ENCODE results near the gene MYBBP1A. TPM values are rescaled to one million over a fixed set of nuclear protein-coding genes. Genes with fewer than 3 reads are reported as not detected.
A peak's percentile ranks its signal among the peaks of the same experiment; 100 is the strongest.

MYBBP1A gene
- polyA plus RNA-seq, 3 donors = 34.6 to 47.8 (median 43.5) TPM

- DNase-seq (ENCODE audit: extremely low read depth in 1 of 11, low read depth in 9 of 11, low spot score in 4 of 11) = no peak
Observed at GRCh38 chr17:4577386-4577993, 22.3 kb upstream of the MYBBP1A start.

GRCh38 chr17:4576729-4577322, 21.6 kb upstream of the MYBBP1A start:
- DNase-seq (ENCODE audit: extremely low read depth in 1 of 11, low read depth in 9 of 11, low spot score in 4 of 11) = peak in 3 of 11 donors; percentile 52 to 75 (median 54)

- no peak for DNase-seq (ENCODE audit: extremely low read depth in 1 of 11, low read depth in 9 of 11, low spot score in 4 of 11)
Observed at GRCh38 chr17:4576161-4576558, 21.0 kb upstream of the MYBBP1A start.

- DNase-seq (ENCODE audit: extremely low read depth in 1 of 11, low read depth in 9 of 11, low spot score in 4 of 11) = no peak
Observed at GRCh38 chr17:4574448-4575045, 19.4 kb upstream of the MYBBP1A start.

- no peak for DNase-seq (ENCODE audit: extremely low read depth in 1 of 11, low read depth in 9 of 11, low spot score in 4 of 11)
Observed at GRCh38 chr17:4573669-4574068, 18.5 kb upstream of the MYBBP1A start.

- no peak for DNase-seq (ENCODE audit: extremely low read depth in 1 of 11, low read depth in 9 of 11, low spot score in 4 of 11)
Observed at GRCh38 chr17:4573115-4573514, 17.9 kb upstream of the MYBBP1A start.

- DNase-seq (ENCODE audit: extremely low read depth in 1 of 11, low read depth in 9 of 11, low spot score in 4 of 11) = no peak
Observed at GRCh38 chr17:4572131-4572530, 16.9 kb upstream of the MYBBP1A start.

- no peak for DNase-seq (ENCODE audit: extremely low read depth in 1 of 11, low read depth in 9 of 11, low spot score in 4 of 11)
Observed at GRCh38 chr17:4569591-4569990, 14.4 kb upstream of the MYBBP1A start.

GRCh38 chr17:4566785-4567184, 11.6 kb upstream of the MYBBP1A start:
- DNase-seq (ENCODE audit: extremely low read depth in 1 of 11, low read depth in 9 of 11, low spot score in 4 of 11) = peak in 6 of 11 donors; percentile 67 to 83 (median 72)

GRCh38 chr17:4565209-4566141, 10.3 kb upstream of the MYBBP1A start:
- DNase-seq (ENCODE audit: extremely low read depth in 1 of 11, low read depth in 9 of 11, low spot score in 4 of 11) = peak in 3 of 11 donors; percentile 58 to 73 (median 70)

- DNase-seq (ENCODE audit: extremely low read depth in 1 of 11, low read depth in 9 of 11, low spot score in 4 of 11) = no peak
Observed at GRCh38 chr17:4562015-4562969, 7.1 kb upstream of the MYBBP1A start.

- DNase-seq (ENCODE audit: extremely low read depth in 1 of 11, low read depth in 9 of 11, low spot score in 4 of 11) = no peak
Observed at GRCh38 chr17:4560837-4561256, 5.7 kb upstream of the MYBBP1A start.

- DNase-seq (ENCODE audit: extremely low read depth in 1 of 11, low read depth in 9 of 11, low spot score in 4 of 11) = no peak
Observed at GRCh38 chr17:4560421-4560820, 5.2 kb upstream of the MYBBP1A start, which contains the start of gene GGT6. TSS of gene GGT6 (minus strand) at chr17:4560577. CDS start at chr17:4560521, 56 bp downstream.

GRCh38 chr17:4559966-4560365, 4.8 kb upstream of the MYBBP1A start:
- no peak for DNase-seq (ENCODE audit: extremely low read depth in 1 of 11, low read depth in 9 of 11, low spot score in 4 of 11)

GRCh38 chr17:4559139-4559791, 4.1 kb upstream of the MYBBP1A start:
- DNase-seq (ENCODE audit: extremely low read depth in 1 of 11, low read depth in 9 of 11, low spot score in 4 of 11) = no peak

- no peak for DNase-seq (ENCODE audit: extremely low read depth in 1 of 11, low read depth in 9 of 11, low spot score in 4 of 11)
Observed at GRCh38 chr17:4558347-4558971, 3.3 kb upstream of the MYBBP1A start.

GRCh38 chr17:4557626-4558346, 2.6 kb upstream of the MYBBP1A start:
- DNase-seq (ENCODE audit: extremely low read depth in 1 of 11, low read depth in 9 of 11, low spot score in 4 of 11) = no peak

Data from renal cortex interstitium (tissue), 11 donors.